HG02981 (cell line): Measurements from ENCODE around the gene RAD51B.

Source experiments
- ATAC-seq: cut with Tn5 transposase; IDR thresholded peaks from one replicate; pipeline ENCODE4 v1.9.1; 2021; ENCODE audit warnings: mild to moderate bottlenecking, moderate library complexity; ENCODE audit not compliant: unreplicated experiment

RAD51B gene

DNA sequence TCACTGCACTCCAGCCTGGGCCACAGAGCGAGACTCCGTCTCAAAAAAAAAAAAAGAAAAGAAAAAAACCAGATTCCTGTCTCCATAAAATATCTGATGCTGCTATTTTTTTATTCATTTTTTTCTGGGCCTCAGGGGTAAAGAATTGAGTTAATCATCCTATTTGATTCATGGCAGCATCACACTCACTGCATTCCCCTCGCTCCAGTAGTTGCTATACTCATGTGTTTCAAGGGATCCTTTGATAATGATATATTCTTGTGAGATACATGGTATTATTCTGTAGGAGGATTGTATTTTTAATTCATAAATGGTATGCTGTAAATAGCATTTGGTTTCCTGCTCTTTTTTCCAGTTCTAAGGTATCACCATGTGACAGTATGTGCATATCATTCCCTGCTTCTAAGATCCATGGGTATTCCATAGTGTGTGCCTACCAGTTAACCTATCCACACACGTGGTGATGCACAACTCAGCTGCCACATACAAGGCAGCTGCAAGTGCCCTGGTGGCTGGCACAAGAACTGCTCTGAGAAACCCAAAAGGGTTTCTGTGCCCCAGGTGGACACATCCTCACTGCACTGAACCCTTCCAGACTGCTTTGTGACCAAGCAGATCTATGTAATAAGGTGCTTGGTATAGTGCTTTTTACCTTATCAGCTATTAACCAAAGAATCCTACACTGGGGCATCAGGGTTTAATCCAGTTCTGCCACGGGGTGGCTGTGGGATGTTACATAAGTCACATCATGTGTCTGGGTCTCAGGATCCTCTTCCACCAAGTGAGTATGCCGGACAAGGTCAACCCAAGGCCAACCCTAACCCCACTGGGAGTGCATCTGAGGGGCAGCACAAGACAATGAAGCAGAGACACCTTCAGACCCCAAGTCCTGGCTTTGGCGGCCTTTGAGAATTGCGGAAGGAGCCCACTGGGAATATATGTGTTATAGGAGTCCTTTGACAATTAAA is 898.7 kb downstream of the RAD51B start:
- ATAC-seq = no peak

DNA sequence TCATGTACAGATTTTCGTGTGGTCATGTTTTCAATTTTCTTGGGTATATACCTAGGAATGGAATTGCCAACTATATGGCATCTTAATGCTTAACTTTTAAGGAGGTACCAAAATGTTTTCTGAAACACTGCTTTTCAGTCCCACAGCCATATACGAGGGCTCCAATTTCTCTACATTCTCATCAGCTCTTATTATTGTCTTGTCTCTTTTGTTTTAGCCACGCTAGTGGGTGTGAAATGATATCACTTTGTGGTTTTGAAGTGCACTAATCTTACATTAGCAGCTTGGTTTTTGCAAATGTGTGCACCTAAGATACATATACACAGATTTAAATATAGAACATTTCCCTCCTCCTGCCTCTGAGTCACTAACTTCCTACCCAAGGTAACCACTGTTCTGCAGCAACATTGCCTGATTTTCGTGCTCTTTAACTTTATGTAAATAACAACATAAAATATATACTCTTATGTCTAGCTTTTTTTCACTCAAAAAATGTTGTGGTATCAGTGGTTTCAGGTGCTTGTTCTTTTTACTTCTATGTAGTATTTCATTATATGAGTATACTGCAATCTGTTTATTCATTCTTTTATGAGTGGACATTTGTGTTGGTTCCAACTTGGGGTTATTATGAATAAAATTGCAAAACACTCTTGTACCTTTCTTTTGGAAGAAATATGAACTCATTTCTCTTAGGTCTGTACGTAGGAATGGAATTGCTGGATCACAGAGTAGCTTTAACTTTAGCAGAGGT is 900.2 kb downstream of the RAD51B start:
- no peak for ATAC-seq

DNA sequence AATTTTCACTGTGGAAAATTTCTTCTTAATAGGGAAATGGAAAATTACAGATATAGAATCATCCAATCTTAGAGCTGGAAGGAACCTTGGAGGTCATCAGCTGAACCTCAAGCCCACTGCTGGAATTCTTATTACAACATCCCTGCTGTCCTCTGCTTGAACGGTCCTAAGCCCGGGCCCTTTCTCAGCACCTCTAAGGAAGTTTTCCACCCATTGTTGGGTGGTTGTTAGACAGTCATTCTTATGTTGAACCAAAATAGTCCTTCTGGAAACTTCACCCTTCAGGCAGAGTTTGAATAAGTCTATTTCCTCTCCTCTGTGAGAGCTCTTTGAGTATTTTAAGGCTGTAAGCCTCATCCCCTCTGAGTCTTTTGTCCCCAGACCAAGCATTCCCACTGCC is 902.6 kb downstream of the RAD51B start:
- no peak for ATAC-seq

DNA sequence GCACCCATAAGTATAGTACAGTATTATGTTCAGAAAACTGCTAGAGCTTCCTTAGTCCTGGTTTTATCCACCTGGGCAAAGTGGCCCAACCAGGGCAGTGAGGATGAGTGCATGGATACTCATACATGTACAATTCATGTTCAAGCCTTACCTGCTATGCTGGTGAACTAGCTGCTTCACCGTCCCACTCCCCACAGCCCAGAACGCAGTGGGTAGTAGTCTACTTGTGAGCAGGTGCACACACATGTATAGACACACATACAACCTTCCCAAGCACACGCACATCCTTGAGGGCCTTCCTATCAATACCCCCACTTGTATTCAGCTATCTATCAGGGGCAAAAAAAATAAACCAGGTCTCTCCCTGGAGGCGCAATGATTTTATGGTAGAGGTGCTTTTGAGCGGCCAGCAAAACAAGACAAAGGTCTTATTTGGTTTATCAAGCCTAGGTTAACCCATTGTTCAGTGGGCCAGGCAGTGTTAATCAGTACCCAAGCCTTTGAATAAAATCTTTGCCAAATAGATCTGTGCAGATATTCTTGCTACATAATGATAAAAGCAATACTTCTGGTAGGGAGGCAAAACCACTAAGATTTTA is 903.5 kb downstream of the RAD51B start:
- ATAC-seq = no peak

DNA sequence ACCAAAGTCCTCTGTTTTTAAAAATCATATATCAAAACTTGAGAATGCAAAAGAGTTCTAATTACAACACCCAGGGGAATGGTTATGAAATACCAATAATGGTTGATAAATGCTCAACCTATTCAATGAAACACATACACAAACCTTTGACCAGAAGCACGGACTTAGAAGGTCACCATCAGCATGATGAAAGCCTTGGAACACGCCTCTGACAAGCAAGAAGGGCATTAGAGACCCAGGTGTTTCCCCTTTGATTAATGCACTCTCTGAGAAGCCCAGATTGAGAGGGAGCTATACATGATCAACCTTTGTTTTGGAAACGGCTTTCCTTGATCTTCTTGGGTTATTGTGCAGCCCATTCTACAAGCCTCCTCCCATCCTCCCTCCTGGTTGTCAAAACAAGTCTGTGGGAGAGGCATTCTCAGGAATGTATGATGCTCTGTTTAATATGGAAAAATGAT is 904.3 kb downstream of the RAD51B start:
- ATAC-seq = no peak

DNA sequence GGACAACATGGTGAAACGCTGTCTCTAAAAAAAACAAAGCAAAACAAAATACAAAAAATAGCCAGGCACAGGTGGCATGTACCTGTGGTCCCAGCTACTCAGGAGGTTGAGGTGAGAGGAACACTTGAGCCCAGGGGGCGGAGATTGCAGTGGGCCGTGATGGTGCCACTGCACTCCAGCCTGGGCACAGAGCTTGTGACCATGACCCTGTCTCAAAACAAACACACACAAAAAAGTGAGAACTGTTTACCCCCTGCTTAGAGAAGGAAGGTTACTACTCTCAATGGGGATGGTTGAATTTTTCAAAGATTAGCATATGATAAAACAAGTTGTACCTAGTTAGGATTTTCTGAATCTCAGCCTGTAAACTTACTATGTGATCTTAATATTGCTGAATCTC is 905.3 kb downstream of the RAD51B start:
- ATAC-seq = no peak

DNA sequence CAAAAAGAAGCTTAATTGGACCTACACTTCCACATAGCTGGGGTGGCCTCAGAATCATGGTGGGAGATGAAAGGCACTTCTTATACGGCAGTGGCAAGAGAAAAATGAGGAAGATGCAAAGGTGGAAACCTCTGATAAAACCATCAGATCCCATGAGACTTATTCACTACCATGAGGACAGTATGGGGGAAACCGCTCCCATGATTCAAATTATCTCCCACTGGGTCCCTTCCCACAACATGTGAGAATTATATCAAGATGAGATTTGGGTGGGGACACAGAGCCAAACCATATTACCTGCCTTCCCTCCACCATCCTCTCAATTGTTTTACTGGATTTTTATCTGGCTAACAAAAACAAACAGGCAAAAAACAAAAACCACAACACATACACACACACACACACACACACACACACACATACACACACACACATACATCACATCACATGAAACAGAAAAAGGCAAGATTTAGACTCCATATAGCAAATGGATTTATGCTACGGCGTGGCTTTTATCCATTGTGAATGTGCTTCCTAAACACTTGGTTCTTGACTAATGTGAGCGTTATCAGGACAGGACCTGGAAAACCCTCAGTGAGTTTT is 906.6 kb downstream of the RAD51B start:
- no peak for ATAC-seq

DNA sequence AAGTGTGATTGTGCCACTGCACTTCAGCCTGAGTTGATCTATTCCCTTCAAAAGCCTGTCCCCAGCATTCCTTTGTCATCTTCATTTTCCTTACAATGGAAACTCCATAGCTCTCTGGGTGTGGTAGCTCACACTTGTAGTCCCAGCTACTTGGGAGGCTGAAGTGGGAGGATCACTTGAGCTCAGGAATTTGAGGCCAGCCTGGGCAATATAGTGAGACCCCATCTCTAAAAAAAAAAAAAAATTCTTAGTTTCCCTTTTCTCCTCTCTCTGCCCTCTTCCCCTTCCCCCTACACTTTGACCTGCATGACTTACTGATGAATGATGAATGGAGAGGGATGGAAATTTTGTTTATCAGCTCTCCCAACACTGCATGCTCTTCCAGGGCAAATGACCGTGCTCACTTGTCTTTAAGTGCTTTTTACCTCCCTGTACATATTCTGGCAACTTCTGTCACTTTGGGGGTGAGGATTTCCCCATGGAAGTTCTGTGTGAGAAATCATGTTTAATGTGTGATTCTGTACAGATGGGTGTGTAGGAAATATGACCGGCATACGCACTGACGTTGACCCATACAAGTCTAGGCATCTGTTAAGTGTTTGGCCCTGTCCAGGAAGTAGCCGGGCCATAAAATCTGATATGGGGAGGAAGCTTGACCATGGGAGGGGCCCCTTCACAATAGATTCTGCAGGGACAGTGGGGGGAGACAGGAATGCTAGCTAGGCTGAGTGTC is 907.9 kb downstream of the RAD51B start:
- ATAC-seq = no peak

DNA sequence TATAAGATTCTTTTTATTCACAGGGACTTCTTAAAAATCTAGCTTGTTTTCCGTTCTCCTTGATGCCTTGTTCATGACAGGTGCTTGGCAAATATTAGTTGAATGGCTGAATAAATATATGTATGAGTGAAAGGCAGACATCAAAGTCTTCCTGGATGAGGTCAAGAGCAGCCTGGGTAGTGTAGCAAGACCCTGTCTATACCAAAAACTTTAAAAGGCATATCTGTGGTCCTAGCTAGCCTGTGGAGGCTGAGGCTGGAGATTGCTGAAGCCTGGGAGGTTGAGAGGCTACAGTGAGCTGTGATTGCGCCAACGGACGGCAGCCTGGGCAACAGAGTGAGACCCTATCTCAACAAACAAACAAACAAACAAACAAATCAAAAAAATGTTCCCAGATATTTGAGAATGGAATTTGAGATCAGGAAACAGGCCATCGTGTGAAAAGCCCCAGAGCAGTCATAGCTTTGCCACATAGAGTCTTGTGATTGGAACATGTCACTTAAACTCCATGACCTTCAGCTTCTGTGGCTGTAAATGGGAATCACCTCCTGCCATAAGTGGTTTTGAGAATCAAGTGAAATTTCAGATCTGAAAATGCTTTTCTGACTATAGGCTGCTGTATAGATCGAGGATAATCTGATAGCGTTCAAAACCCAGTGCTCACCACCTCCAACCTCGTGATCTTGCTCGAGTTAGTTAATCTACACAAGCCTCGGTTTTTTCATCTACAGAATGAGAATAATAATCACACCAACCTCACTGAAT is 908.9 kb downstream of the RAD51B start:
- no peak for ATAC-seq

DNA sequence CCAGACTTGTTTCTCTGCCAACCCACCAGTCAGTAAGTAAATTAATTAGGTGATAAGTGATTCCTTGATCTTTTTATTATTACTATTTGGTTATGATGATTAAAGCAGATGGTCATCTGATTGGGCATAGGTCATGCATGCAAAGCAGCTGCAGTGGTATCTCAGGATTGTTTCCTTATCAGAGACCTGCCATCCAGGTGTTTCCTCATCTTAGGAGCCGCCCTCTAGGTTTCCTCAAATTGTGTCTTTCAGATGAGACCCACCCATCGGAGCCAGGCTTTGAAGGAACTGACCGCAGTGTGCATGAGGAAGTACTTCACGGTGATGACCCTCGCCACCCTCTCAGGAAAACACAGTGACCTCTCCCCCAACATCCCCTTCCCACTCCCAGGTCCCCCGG is 910.0 kb downstream of the RAD51B start:
- no peak for ATAC-seq

DNA sequence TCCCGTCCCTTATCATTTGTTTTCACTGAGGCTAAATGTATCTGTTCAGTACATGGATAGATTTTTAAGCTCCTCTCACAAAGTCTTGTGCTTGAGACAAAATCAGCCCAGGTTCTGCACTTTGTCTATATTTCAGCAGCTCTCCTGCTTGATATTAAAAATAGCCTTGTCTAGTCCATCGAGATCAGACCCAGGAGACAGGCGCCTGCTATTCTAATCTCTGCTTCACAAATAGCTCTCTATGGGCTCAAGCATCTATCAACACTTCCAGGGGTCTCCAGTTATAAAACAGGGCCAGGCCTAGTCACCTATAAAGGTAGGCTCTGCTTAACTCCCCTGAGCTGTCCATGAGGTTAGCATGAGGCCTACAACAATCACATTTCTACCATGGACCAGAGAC is 910.8 kb downstream of the RAD51B start:
- ATAC-seq = no peak

DNA sequence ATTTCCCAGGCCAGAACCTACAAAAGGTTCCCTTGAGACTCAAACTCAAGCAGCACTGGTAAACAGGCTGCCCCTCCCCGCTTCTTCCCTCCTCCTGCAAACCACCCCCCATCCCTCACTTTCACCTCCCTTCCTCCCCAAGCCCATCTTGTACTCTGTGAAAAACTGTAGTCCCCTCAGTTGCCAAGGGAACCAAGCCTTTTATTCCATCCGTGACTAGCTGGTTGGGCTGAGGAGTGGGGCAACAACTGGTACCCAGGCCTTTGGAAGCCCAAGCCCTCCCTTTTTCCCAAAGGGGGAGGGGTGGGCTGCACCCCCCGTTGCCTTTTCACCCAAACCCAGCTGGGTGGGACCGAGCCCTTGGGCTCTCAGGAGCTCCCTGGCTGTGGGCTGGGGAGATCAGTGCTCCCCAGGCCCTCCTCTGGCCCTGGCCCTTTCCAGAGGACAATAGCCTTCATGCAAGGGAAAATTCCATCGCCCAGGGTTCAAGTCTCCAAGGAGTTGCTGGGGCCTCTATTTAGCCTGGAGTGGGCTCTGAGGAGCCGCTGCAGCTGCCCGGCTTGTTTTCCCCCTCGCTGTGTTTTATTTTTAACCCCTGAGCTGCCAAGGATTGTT is 911.3 kb downstream of the RAD51B start:
- no peak for ATAC-seq

DNA sequence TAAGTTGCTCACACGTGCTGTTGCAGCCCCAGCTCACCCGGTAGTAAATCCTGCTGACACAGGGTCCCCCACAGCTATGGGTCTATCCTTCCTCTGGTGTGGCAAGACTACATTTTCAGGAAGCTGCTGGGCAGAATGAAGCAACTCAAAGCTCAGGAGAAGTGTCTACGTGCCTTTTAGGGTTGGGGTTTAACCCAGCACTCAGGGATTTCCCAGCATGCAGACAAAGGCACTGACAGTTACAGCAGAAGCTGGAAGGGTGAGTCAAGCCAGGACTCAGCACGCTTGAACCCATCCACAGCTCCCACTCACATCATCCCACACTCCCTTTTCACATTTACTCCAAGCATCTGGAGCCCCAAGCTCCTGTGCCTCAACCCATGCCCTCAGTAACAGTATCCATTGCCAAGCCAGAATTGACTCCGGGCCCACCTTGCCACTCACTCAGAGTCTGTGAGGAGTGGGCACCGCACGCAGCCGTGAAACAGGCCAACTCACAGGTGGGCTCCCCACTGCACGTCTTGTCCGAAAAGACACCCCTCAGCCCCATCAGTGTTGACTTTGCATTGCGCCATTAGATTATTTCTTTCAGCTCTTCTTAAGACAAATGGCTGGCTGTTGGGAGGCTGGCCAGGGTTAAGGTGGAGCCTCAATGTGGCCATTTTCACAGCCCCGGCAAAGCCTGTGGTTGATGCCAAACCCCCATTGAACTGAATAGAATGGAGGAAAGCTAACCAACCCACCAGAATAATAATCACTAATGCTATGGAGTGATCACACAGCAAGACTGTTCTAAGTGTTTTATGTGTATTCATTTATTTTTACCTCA is 913.7 kb downstream of the RAD51B start:
- ATAC-seq = no peak

DNA sequence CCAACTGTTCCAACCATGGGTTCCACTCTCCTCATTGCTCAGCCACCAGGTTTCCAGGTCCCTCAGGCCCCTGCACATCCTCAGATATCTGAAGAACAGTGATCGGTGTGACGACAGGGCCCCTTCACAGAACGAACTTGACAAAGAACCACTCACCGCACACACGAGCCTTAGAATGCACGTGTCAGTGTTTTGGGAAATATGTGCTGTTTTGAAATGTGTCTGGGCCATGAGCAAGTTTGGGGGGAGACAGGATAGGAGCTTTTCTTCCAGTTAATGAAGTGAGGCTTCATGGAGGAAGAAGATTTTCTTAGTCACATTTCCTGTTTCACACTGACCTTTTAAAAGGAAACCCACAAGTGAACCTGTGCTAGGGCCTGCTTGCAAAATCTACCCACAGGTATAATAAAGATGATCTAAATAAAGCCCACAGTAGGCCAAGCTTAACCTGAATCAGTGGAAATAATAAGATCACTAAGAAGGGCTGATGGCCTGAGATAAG is 914.7 kb downstream of the RAD51B start:
- peak; percentile 52 for ATAC-seq

DNA sequence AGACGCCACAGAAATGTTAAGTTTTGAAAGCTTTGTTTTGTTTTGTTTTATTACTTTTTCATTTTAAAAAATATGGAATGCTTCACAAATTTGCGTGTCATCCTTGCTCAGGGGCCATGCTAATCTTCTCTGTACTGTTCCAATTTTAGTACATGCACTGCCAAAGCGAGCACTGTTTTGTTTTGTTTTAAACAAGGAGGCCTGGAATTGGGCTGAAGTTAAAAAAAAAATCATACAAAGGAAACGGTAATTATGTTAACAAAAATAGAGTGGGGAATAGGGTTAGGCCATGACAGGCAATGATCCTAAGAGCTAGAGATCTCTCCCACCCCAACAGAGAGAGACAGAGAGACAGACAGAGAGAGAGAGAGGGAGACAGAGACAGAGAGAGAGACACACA is 916.3 kb downstream of the RAD51B start:
- no peak for ATAC-seq

DNA sequence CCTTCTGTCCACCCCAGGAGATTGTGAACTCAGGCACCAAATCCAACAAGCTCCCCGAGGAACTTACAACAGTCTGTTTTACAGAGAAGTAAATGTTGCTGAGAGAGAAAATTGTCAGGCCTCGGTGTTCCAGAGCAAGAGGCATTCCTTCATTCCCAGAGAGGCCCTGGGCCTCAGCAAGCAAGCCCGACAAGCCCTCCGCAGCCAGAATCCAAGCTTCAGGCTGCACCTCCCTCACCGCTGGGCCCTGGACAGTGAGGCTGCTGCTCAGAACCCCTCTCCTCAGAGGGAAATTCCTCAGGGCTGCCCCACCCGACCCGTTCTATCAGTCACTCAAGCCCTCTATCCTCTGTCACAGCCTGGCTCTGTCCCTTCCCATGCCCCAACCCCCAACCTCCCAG is 916.9 kb downstream of the RAD51B start:
- ATAC-seq = no peak

DNA sequence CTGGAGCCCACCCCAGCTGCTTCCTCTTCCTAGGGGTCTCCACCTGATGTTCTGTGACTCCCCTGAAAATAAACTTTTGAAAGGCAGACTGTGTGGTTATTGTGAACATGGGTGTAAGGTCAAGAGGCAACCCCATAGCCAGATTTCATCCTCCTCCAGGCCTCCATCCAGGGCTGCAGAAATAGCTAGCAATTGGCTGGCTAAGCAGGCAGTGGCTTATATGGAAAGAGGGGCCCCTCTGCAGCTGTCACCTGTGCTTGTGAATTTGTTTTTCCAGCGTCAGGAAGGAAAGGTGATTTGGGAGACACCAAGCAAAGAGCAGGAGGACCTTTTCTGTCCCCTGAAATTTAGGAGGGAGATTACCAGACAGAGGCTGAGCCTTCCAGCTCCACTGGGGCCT is 917.5 kb downstream of the RAD51B start:
- no peak for ATAC-seq

DNA sequence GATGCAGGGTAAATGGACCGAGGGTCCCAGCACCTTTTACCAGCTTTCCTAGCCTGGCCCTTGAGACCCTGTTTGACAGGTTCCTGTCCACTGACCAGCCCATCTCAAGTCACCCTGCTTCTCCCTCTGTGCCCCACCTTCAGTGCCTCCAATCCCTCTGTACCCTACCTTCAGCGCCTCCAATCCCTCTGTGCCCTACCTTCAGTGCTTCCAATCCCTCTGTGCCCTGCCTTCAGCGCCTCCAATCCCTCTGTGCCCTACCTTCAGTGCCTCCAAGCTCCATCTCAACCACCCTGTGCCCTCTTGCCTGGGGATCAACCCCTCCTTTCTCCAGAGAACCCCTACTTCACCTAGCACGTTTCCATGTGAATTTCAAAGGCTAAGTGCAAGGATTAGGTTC is 919.0 kb downstream of the RAD51B start:
- ATAC-seq = no peak
